IMR-90 (cell line): ENCODE results near the gene ITSN1. TPM values are rescaled to one million over a fixed set of nuclear protein-coding genes. Genes with fewer than 3 reads are reported as not detected.
A peak's percentile ranks its signal among the peaks of the same experiment; 100 is the strongest.

ENCODE experiments used
- ATAC-seq: fragments of 200-7000 bp; cut with Tn5 transposase; 2 replicates; pipeline ENCODE4 v1.9.1; 2020; ENCODE audit warnings: low read depth, mild to moderate bottlenecking, moderate library complexity
- BruUV-seq: library from RNA; stranded (reverse); fragments of 400-500 nt; replicated peaks from 2 replicates; lab custom pipeline; 2021; lab: Mats Ljungman, UMichigan
- CTCF ChIA-PET: fragments of 300-600 bp; formaldehyde crosslinking; extraction: SDS; loops from one replicate; lab custom pipeline; 2021; ENCODE audit warnings: antibody characterized with exemption; lab: Yijun Ruan, JAX
- POLR2A ChIA-PET: fragments of 300-600 bp; sonication (Branson Sonifier 250); formaldehyde crosslinking; loops from one replicate; lab custom pipeline; 2022; ENCODE audit warnings: antibody characterized with exemption; ENCODE audit not compliant: unreplicated experiment; lab: Charles Lee
- DNase-seq: peaks from one replicate; pipeline ENCODE4 v3.0.0; 2013
- H2AFZ ChIP-seq: replicated peaks from 2 replicates; pipeline ENCODE3; 2013; ENCODE audit warnings: low read length, mild to moderate bottlenecking; ENCODE audit not compliant: poor library complexity
- H2AK5ac ChIP-seq: 2 replicates; pipeline ENCODE4 v1.6.1; 2013; ENCODE audit warnings: low read depth, low read length, inconsistent platforms
- H2AK9ac ChIP-seq: replicated peaks from 2 replicates; pipeline ENCODE3; 2013; ENCODE audit warnings: mild to moderate bottlenecking, low read depth, low read length, moderate library complexity; ENCODE audit not compliant: poor library complexity
- H2BK120ac ChIP-seq: 2 replicates; pipeline ENCODE4 v1.6.1; 2013; ENCODE audit warnings: low read depth, low read length, inconsistent platforms
- H2BK15ac ChIP-seq: 3 replicates; pipeline ENCODE4 v1.6.1; 2013; ENCODE audit warnings: low read depth, low read length, inconsistent platforms
- H2BK20ac ChIP-seq: 2 replicates; pipeline ENCODE4 v1.6.1; 2013; ENCODE audit warnings: low read depth, mild to moderate bottlenecking, inconsistent platforms, low read length, moderate library complexity
- H2BK5ac ChIP-seq: 2 replicates; pipeline ENCODE4 v1.6.1; 2013; ENCODE audit warnings: mild to moderate bottlenecking, low read depth, low read length, inconsistent platforms; ENCODE audit not compliant: poor library complexity, severe bottlenecking
- H3K14ac ChIP-seq: replicated peaks from 2 replicates; pipeline ENCODE4 v1.6.1; 2013; ENCODE audit warnings: low read depth, low read length, inconsistent platforms
- H3K18ac ChIP-seq: 2 replicates; pipeline ENCODE4 v1.6.1; 2013; ENCODE audit warnings: low read depth, low read length, control low read depth
- H3K23ac ChIP-seq: 2 replicates; pipeline ENCODE4 v1.6.1; 2013; ENCODE audit warnings: low read depth, low read length, inconsistent platforms
- H3K27ac ChIP-seq: 2 replicates; pipeline ENCODE4 v1.5.1; 2013; ENCODE audit warnings: mild to moderate bottlenecking, control low read depth, low read length; ENCODE audit not compliant: insufficient read depth
- H3K27me3 ChIP-seq: 2 replicates; pipeline ENCODE4 v1.6.1; 2013; ENCODE audit warnings: low read length; ENCODE audit not compliant: control insufficient read depth, insufficient read depth
- H3K36me3 ChIP-seq: 2 replicates; pipeline ENCODE4 v1.6.1; 2013; ENCODE audit warnings: low read length, mixed read lengths; ENCODE audit not compliant: control insufficient read depth, insufficient read depth
- H3K4ac ChIP-seq: 2 replicates; pipeline ENCODE4 v1.6.1; 2013; ENCODE audit warnings: low read depth, low read length, inconsistent platforms
- H3K4me1 ChIP-seq: 2 replicates; pipeline ENCODE4 v1.6.1; 2013; ENCODE audit warnings: low read length, mixed read lengths; ENCODE audit not compliant: control insufficient read depth, insufficient read depth
- H3K4me2 ChIP-seq: 2 replicates; pipeline ENCODE4 v1.6.1; 2013; ENCODE audit warnings: low read depth, mild to moderate bottlenecking, control low read depth, low read length, moderate library complexity
- H3K4me3 ChIP-seq: 2 replicates; pipeline ENCODE4 v1.5.1; 2013; ENCODE audit warnings: low read depth, mild to moderate bottlenecking, control low read depth, low read length, moderate library complexity; ENCODE audit not compliant: insufficient read depth
- H3K56ac ChIP-seq: 2 replicates; pipeline ENCODE4 v1.6.1; 2013; ENCODE audit warnings: low read length, inconsistent platforms; ENCODE audit not compliant: insufficient read depth; ENCODE audit errors: extremely low read depth
- H3K79me1 ChIP-seq, 2 experiments: 2 replicates each; pipeline ENCODE4 v1.6.1; 2013; ENCODE audit warnings: low read length in 2 of 2, inconsistent platforms in 1 of 2, low read depth in 1 of 2
- H3K9ac ChIP-seq: 2 replicates; pipeline ENCODE4 v1.6.1; 2013; ENCODE audit warnings: low read depth, low read length, control low read depth
- H3K9me1 ChIP-seq: 2 replicates; pipeline ENCODE4 v1.6.1; 2013; ENCODE audit warnings: low read length, inconsistent platforms; ENCODE audit not compliant: insufficient read depth
- H3K9me3 ChIP-seq: 2 replicates; pipeline ENCODE4 v1.6.1; 2013; ENCODE audit warnings: low read length; ENCODE audit not compliant: control insufficient read depth, insufficient read depth
- H4K20me1 ChIP-seq: 2 replicates; pipeline ENCODE4 v1.6.1; 2013; ENCODE audit warnings: low read length, inconsistent platforms; ENCODE audit not compliant: insufficient read depth
- H4K5ac ChIP-seq: 2 replicates; pipeline ENCODE4 v1.6.1; 2013; ENCODE audit warnings: mild to moderate bottlenecking, low read depth, low read length, control low read depth
- H4K8ac ChIP-seq, 2 experiments: 2 replicates each; pipeline ENCODE4 v1.6.1; 2013; ENCODE audit warnings: low read depth in 2 of 2, low read length in 2 of 2, control low read depth in 1 of 2, inconsistent platforms in 1 of 2
- H4K91ac ChIP-seq: 2 replicates; pipeline ENCODE4 v1.6.1; 2013; ENCODE audit warnings: low read depth, low read length, inconsistent platforms; ENCODE audit not compliant: insufficient read depth
- MXI1 ChIP-seq: IDR thresholded peaks from 2 replicates; pipeline ENCODE4 v1.6.1; 2012; ENCODE audit warnings: low read depth, mild to moderate bottlenecking, low read length, moderate library complexity, borderline replicate concordance
- NFE2L2 ChIP-seq: fragments of 150-350 bp; IDR thresholded peaks from 2 replicates; pipeline ENCODE4 v1.6.1; 2016; ENCODE audit warnings: low read depth, mild to moderate bottlenecking, low read length
- WGBS, 2 experiments: methylation state at CpG; one replicate each; pipeline versions ENCODE4 v1.1.5 to v1.1.7; 2013; ENCODE audit warnings: missing lambda C conversion rate in 2 of 2; ENCODE audit not compliant: insufficient read length in 1 of 2; ENCODE audit errors: extremely low coverage in 2 of 2; 5-methylcytosine and 5-hydroxymethylcytosine counted together
- dilution Hi-C: fragments of 300-500 bp; cut with HindIII; formaldehyde crosslinking; loops from one replicate; pipeline ENCODE4 v1.14.3; 2018; ENCODE audit warnings: low sequenced_read_pairs; ENCODE audit not compliant: unreplicated experiment
- in situ Hi-C: fragments of 300-500 bp; cut with MboI; formaldehyde crosslinking; loops from 3 replicates; pipeline ENCODE4 v1.14.3; 2019; ENCODE audit warnings: low sequenced_read_pairs, inconsistent platforms, mixed read lengths
- intact Hi-C: fragments of 100-400 bp; cut with micrococcal nuclease; formaldehyde crosslinking; loops from 2 replicates; pipeline ENCODE4 v1.10.0; 2022
- polyA plus RNA-seq, 3 experiments: library from polyadenylated mRNA; depleted of rRNA; stranded (reverse); fragments of >200 nt; gene quantifications; 2 replicates each; pipeline ENCODE4 v1.2.3, GENCODE V29; 2012; ENCODE audit warnings: low replicate concordance in 1 of 3
- total RNA-seq: library from RNA; depleted of rRNA; stranded (reverse); fragments of >200 nt; gene quantifications from 2 replicates; pipeline ENCODE4 v1.2.3, GENCODE V29; 2012

Gene ITSN1
- total and polyA plus RNA-seq, 2 of the 4 experiments (the other 2 are of a cell fraction), result 45.4 to 62.0 TPM

DNA sequence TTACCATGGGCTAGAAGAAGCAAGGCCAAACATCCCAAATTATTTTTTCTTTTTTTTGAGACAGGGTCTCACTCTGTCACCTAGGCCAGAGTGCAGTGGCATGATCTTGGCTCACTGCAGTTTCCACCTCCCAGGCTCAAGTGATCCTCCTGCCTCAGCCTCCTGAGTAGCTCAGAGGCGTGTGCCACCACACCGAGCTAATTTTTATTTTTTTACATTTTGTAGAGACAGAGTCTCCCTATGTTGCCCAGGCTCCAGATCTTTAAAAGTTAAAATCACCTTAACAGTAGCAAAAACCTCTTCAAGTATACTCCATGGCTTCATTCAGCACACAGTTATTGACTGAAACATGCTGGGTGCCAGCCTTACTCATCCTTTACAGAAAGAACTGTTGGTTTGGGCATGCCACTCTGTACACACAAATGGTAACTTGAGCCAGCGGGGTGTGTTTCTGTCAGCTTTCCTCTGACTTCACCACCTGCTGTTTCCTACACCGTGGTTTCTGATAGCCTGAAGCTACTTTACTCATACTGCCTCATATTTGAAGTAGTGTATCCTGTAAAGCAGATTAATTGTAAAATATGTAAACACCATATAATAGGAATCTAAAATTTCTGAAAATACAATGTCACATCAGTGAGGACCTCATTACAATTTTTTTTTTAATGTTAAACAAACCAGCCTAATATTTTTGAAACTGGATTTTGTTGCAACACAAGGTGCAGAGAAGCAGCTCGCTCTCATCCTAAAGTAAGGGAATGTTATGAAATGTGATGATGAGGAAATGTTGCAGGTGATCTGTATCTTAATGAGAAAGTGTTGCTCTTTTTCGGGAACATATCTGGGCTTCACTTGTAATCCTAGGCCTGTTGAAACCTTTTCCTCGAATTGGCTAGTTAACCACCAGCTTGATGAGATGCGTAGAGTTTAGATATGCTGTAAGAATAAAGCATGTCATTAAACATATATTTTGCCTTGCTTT lies 159.4 kb downstream of the ITSN1 start:
- H4K5ac ChIP-seq, result no peak overlapping the region
- ATAC-seq, result peak; percentile 94
- H3K4ac ChIP-seq, result no peak overlapping the region
- H3K18ac ChIP-seq, result no peak overlapping the region
- no peak overlapping the region for H3K27ac ChIP-seq
- peaks cover 0 to 3% of the 10 kb centered on the region in 2 experiments; a peak in 3 of 4 replicates for H3K79me1 ChIP-seq
- H3K23ac ChIP-seq, result no peak overlapping the region
- no peak overlapping the region for H2BK5ac ChIP-seq
- H2BK20ac ChIP-seq, result no peak overlapping the region
- dilution Hi-C loops (no loop called here), in situ Hi-C loops (no loop called here), intact Hi-C loops (no loop called here)
- H2AFZ ChIP-seq, result no peak overlapping the region
- no peaks in the 10 kb centered on the region for H4K20me1 ChIP-seq
- H3K14ac ChIP-seq, result no peak overlapping the region
- H2AK5ac ChIP-seq, result no peak overlapping the region
- H2BK15ac ChIP-seq, result no peak overlapping the region
- H2BK120ac ChIP-seq, result no peak overlapping the region
- TF ChIP-seq MXI1 (no peak), NFE2L2 (no peak)
- peaks cover 14% of the 10 kb centered on the region for H3K36me3 ChIP-seq
- no peaks in the 10 kb centered on the region for H3K4me1 ChIP-seq
- peak; percentile 80 for DNase-seq
- H3K4me3 ChIP-seq, result no peak overlapping the region
- H3K9ac ChIP-seq, result no peak overlapping the region
- CTCF ChIA-PET, result interaction anchor here (0.6 to 1.1 kb wide), 2 partner anchors 19 to 48 kb away, joined by 3 read pairs; no protein-coding TSS in a partner anchor
- no peaks in the 10 kb centered on the region for H3K9me3 ChIP-seq
- no peak overlapping the region for H3K4me2 ChIP-seq
- no peaks in the 10 kb centered on the region for H3K27me3 ChIP-seq
- BruUV-seq, result no TSS peak
- 0 out of 2 replicates have a peak, but pooled peaks cover 3% of the 10 kb centered on the region for H3K9me1 ChIP-seq
- WGBS, 2 experiments, result 100% methylated on average over 1 of the region's 8 CpGs; no CpG with 5 or more reads in 1 of the 2 experiments
- no peak overlapping the region for H4K91ac ChIP-seq
- POLR2A ChIA-PET, result interaction anchor here (0.5 kb wide), 1 partner anchor 25 kb away, joined by 3 read pairs; no protein-coding TSS in a partner anchor
- H3K56ac ChIP-seq, result no peak overlapping the region
- H2AK9ac ChIP-seq, result no peak overlapping the region
- H4K8ac ChIP-seq, result no peak overlapping the region
